Keratinocyte (primary cell): ENCODE data around the gene GRK5. TPM values are rescaled to one million over a fixed set of nuclear protein-coding genes. Genes with fewer than 3 reads are reported as not detected.

Experiments used
- DNase-seq: peaks from one replicate; pipeline ENCODE4 v3.0.0-alpha.2; 2011; ENCODE audit warnings: low read depth, missing footprints, low spot score
- FAIRE-seq: peaks from 2 replicates; lab custom pipeline; 2011; peaks lifted over from hg19 to GRCh38; lab: Jason Lieb, UNC
- H2AFZ ChIP-seq: 2 replicates; pipeline ENCODE4 v1.6.0; 2012; ENCODE audit warnings: low read length, control low read depth, inconsistent platforms; ENCODE audit not compliant: control insufficient read depth
- H3K27ac ChIP-seq: 2 replicates; pipeline ENCODE4 v1.5.1; 2011; ENCODE audit warnings: low read length; ENCODE audit not compliant: control insufficient read depth, insufficient read depth
- H3K27me3 ChIP-seq: 3 replicates; pipeline ENCODE4 v1.6.0; 2011; ENCODE audit warnings: low read length; ENCODE audit not compliant: control insufficient read depth, insufficient read depth; ENCODE audit errors: extremely low read depth
- H3K36me3 ChIP-seq, 2 experiments: 2 replicates in 1 of 2; 3 replicates in 1 of 2; pipeline ENCODE4 v1.5.1; 2011; ENCODE audit warnings: low read length in 2 of 2, mild to moderate bottlenecking in 1 of 2; ENCODE audit not compliant: control insufficient read depth in 2 of 2, insufficient read depth in 2 of 2; ENCODE audit errors: extremely low read depth in 1 of 2
- H3K4me1 ChIP-seq: 3 replicates; pipeline ENCODE4 v1.5.1; 2011; ENCODE audit warnings: low read length; ENCODE audit not compliant: control insufficient read depth, insufficient read depth; ENCODE audit errors: extremely low read depth
- H3K4me2 ChIP-seq: 3 replicates; pipeline ENCODE4 v1.6.0; 2011; ENCODE audit warnings: low read depth, low read length; ENCODE audit not compliant: control insufficient read depth, insufficient read depth; ENCODE audit errors: extremely low read depth
- H3K4me3 ChIP-seq, 3 experiments: fragments of 200-600 bp in 1 of 3; sonication (generic) in 1 of 3; 2 replicates in 2 of 3; 3 replicates in 1 of 3; pipeline ENCODE4 v1.5.1; 2011 to 2016; ENCODE audit warnings: low read length in 3 of 3, mild to moderate bottlenecking in 3 of 3, control low read depth in 2 of 3, inconsistent platforms in 1 of 3, low read depth in 1 of 3, mixed read lengths in 1 of 3, mixed run types in 1 of 3, moderate library complexity in 1 of 3; ENCODE audit not compliant: control insufficient read depth in 2 of 3, insufficient read depth in 2 of 3; ENCODE audit errors: extremely low read depth in 1 of 3
- H3K79me2 ChIP-seq: 2 replicates; pipeline ENCODE4 v1.6.0; 2012; ENCODE audit warnings: low read length; ENCODE audit not compliant: control insufficient read depth, insufficient read depth
- H3K9ac ChIP-seq: 3 replicates; pipeline ENCODE4 v1.6.0; 2011; ENCODE audit warnings: low read length; ENCODE audit not compliant: control insufficient read depth, insufficient read depth; ENCODE audit errors: extremely low read depth
- H3K9me1 ChIP-seq: 3 replicates; pipeline ENCODE4 v1.6.0; 2011; ENCODE audit warnings: low read length; ENCODE audit not compliant: control insufficient read depth, insufficient read depth; ENCODE audit errors: extremely low read depth
- H3K9me3 ChIP-seq: 2 replicates; pipeline ENCODE4 v1.5.1; 2012; ENCODE audit warnings: low read depth, low read length; ENCODE audit not compliant: control insufficient read depth
- H4K20me1 ChIP-seq: 3 replicates; pipeline ENCODE4 v1.6.0; 2011; ENCODE audit warnings: low read length; ENCODE audit not compliant: control insufficient read depth, insufficient read depth; ENCODE audit errors: extremely low read depth
- EZH2 ChIP-seq: IDR thresholded peaks from one replicate; pipeline ENCODE4 v1.6.1; 2012; ENCODE audit warnings: inconsistent platforms, mild to moderate bottlenecking, low read length, moderate library complexity
- dilution Hi-C: fragments of 300-500 bp; cut with MboI; formaldehyde crosslinking; loops from one replicate; pipeline ENCODE4 v1.7.0; 2020; ENCODE audit warnings: low sequenced_read_pairs; ENCODE audit not compliant: extremely low pct_ligation_motif_present
- polyA plus RNA-seq, 5 experiments: library from polyadenylated mRNA; depleted of rRNA in 3 of 5; stranded (reverse) in 3 of 5; stranded (forward) in 1 of 5; unstranded in 1 of 5; fragments of >200 nt; gene quantifications; 1 replicate in 1 of 5; 2 replicates in 3 of 5; 3 replicates in 1 of 5; pipeline versions ENCODE4 v1.2.1 to v1.2.3, GENCODE V29; 2011 to 2012; ENCODE audit warnings: missing spikeins in 2 of 5, low read depth in 1 of 5, low replicate concordance in 1 of 5
- TF ChIP-seq, protein P1 (sequence below), 3 experiments: IDR thresholded peaks in 1 of 3; conservative IDR thresholded peaks in 1 of 3; optimal IDR thresholded peaks in 1 of 3; 2 replicates in 2 of 3; 3 replicates in 1 of 3; pipeline versions ENCODE3 to v1.5.1; 2011; ENCODE audit warnings: low read length in 3 of 3, mild to moderate bottlenecking in 3 of 3, moderate library complexity in 2 of 3, control low read depth in 1 of 3, inconsistent platforms in 1 of 3; ENCODE audit not compliant: insufficient read depth in 2 of 3; ENCODE audit errors: extremely low read depth in 1 of 3

The GRK5 gene
- polyA plus RNA-seq, 1 donor (not counting 4 experiments of a cell fraction or from before 2014, with no cell fraction given): 7.6 TPM

GRCh38 chr10:119302591-119303253 lies 95.4 kb downstream of the GRK5 start:
- peaks cover 42% of the 10 kb centered on the region for H3K4me1 ChIP-seq
- no peaks in the 10 kb centered on the region for H3K79me2 ChIP-seq
- H3K27ac ChIP-seq: no peak overlapping the region
- H2AFZ ChIP-seq: no peak overlapping the region
- TF ChIP-seq EZH2: no peak
- no peaks in the 10 kb centered on the region for H3K36me3 ChIP-seq
- H4K20me1 ChIP-seq: no peaks in the 10 kb centered on the region
- H3K27me3 ChIP-seq: no peaks in the 10 kb centered on the region
- H3K9me1 ChIP-seq: peaks cover 2% of the 10 kb centered on the region
- H3K4me3 ChIP-seq: no peak overlapping the region
- DNase-seq: no peak
- FAIRE-seq: no peak
- no peaks in the 10 kb centered on the region for H3K9me3 ChIP-seq
- H3K4me2 ChIP-seq: no peak overlapping the region
- no peak overlapping the region for H3K9ac ChIP-seq
- dilution Hi-C loops: no loop called here

DNA sequence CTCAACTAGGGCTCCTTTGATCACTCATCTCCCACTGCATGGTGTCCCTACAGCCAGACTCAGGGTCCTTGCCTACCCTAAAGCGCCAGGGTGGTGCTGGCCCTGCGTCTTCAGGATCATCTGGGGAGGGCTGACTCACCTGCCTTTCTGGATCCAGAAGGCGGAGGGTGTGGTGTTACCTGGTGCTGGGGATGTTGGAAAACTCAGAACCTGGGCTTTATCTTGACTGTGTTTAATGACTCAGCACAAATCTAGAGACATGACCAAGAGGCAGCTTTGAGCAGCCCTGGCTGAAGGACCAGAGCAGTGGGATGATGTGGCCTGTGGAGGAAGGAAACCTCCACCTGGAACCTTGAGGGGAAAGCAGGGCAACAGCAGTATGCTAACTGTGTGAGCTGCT lies 96.5 kb downstream of the GRK5 start:
- Histone ChIP-seq H3K9me3 (no peaks in the 10 kb centered on the region), H3K4me3 (no peak overlapping the region), H3K79me2 (no peaks in the 10 kb centered on the region), H3K36me3 (no peaks in the 10 kb centered on the region), H3K9me1 (peaks cover 2% of the 10 kb centered on the region), H3K4me2 (peak overlapping the region; percentile 29), H4K20me1 (no peaks in the 10 kb centered on the region), H3K4me1 (peaks cover 46% of the 10 kb centered on the region), H3K9ac (no peak overlapping the region), H3K27ac (peak overlapping the region; percentile 3), H3K27me3 (no peaks in the 10 kb centered on the region), H2AFZ (no peak overlapping the region)
- dilution Hi-C loops: no loop called here
- FAIRE-seq (peak; percentile 80), DNase-seq (no peak)
- TF ChIP-seq, protein P1, sequence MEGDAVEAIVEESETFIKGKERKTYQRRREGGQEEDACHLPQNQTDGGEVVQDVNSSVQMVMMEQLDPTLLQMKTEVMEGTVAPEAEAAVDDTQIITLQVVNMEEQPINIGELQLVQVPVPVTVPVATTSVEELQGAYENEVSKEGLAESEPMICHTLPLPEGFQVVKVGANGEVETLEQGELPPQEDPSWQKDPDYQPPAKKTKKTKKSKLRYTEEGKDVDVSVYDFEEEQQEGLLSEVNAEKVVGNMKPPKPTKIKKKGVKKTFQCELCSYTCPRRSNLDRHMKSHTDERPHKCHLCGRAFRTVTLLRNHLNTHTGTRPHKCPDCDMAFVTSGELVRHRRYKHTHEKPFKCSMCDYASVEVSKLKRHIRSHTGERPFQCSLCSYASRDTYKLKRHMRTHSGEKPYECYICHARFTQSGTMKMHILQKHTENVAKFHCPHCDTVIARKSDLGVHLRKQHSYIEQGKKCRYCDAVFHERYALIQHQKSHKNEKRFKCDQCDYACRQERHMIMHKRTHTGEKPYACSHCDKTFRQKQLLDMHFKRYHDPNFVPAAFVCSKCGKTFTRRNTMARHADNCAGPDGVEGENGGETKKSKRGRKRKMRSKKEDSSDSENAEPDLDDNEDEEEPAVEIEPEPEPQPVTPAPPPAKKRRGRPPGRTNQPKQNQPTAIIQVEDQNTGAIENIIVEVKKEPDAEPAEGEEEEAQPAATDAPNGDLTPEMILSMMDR (optimal IDR thresholded peaks at IDR 0.05 in 1 of 3, IDR thresholded peaks at IDR 0.05 in 1 of 3, conservative IDR thresholded peaks at IDR 0.05 in 1 of 3; ENCODE audit: extremely low read depth in 1 of 3, insufficient read depth in 2 of 3, low read length in 3 of 3): no peak
- TF ChIP-seq EZH2: no peak

DNA sequence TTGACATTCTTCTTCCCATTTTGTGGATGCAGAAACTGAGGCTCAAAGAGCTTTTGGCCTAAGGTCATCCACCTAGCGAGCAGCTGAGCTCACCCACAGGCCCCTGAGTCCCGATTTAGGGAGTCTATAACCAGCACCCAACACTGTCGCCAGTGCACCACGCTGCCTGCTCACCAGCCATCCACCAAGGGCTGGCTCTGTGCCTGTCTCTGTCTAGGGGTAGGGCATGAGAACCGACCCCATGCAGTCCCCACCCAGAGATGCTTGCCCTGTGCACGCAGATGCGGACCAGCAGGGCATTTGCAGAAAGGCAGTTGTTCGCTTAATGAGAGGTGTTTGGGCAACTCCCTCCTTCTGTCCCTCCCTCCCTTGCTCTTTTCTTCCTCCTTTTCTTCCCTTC lies 97.2 kb downstream of the GRK5 start:
- H3K9me3 ChIP-seq: no peaks in the 10 kb centered on the region
- no peak overlapping the region for H3K9ac ChIP-seq
- no peak for FAIRE-seq
- no peak overlapping the region for H3K4me2 ChIP-seq
- TF ChIP-seq, protein P1 (optimal IDR thresholded peaks at IDR 0.05 in 1 of 3, IDR thresholded peaks at IDR 0.05 in 1 of 3, conservative IDR thresholded peaks at IDR 0.05 in 1 of 3; ENCODE audit: extremely low read depth in 1 of 3, insufficient read depth in 2 of 3, low read length in 3 of 3): no peak
- no peak for TF ChIP-seq EZH2
- H2AFZ ChIP-seq: no peak overlapping the region
- H3K9me1 ChIP-seq: peaks cover 2% of the 10 kb centered on the region
- H3K27ac ChIP-seq: peak overlapping the region; percentile 3
- peaks cover 46% of the 10 kb centered on the region for H3K4me1 ChIP-seq
- no peak overlapping the region for H3K4me3 ChIP-seq
- no peaks in the 10 kb centered on the region for H3K79me2 ChIP-seq
- H3K27me3 ChIP-seq: no peaks in the 10 kb centered on the region
- H4K20me1 ChIP-seq: no peaks in the 10 kb centered on the region
- H3K36me3 ChIP-seq: no peaks in the 10 kb centered on the region
- dilution Hi-C loops: no loop called here
- no peak for DNase-seq
